Osteocyte (in vitro differentiated cells): ENCODE measurements around the gene ABCF2. TPM values are rescaled to one million over a fixed set of nuclear protein-coding genes. Genes with fewer than 3 reads are reported as not detected.

Experiments used
- DNase-seq: peaks from one replicate; pipeline ENCODE4 v3.0.0; 2021; ENCODE audit warnings: mixed read lengths; ENCODE audit not compliant: unreplicated experiment; ENCODE audit errors: extremely low spot score
- H3K27ac Mint-ChIP-seq: one replicate; pipeline ENCODE4 v1.8.0; 2021; ENCODE audit warnings: mild to moderate bottlenecking, mixed read lengths; ENCODE audit not compliant: unreplicated experiment
- H3K27me3 Mint-ChIP-seq: one replicate; pipeline ENCODE4 v1.8.0; 2021; ENCODE audit warnings: mixed read lengths; ENCODE audit not compliant: unreplicated experiment
- H3K36me3 Mint-ChIP-seq: one replicate; pipeline ENCODE4 v1.8.0; 2021; ENCODE audit warnings: mixed read lengths; ENCODE audit not compliant: unreplicated experiment
- H3K4me1 Mint-ChIP-seq: one replicate; pipeline ENCODE4 v1.8.0; 2021; ENCODE audit warnings: mixed read lengths; ENCODE audit not compliant: unreplicated experiment
- H3K4me3 Mint-ChIP-seq: one replicate; pipeline ENCODE4 v1.8.0; 2021; ENCODE audit warnings: mild to moderate bottlenecking, moderate library complexity, mixed read lengths; ENCODE audit not compliant: unreplicated experiment
- H3K9me3 Mint-ChIP-seq: one replicate; pipeline ENCODE4 v1.8.0; 2021; ENCODE audit warnings: mixed read lengths; ENCODE audit not compliant: unreplicated experiment
- CTCF ChIP-seq: fragments of 200-600 bp; sonication (generic); IDR thresholded peaks from 2 replicates; pipeline ENCODE4 v1.5.0; 2021; ENCODE audit warnings: antibody characterized with exemption, mild to moderate bottlenecking, moderate library complexity
- total RNA-seq: library from RNA; stranded (reverse); gene quantifications from 2 replicates; pipeline ENCODE4 v1.2.1, GENCODE V29; 2021

ABCF2 gene
- total RNA-seq, 1 donor from 2014 or later, result 43.9 TPM

GRCh38 chr7:151232091-151232916, 5.3 kb upstream of the ABCF2 start, which contains the start of gene CHPF2:
CHPF2 (plus strand) TSS chr7:151232483; CDS start chr7:151234012, 1,529 bp downstream.
- TF ChIP-seq CTCF, result no peak
- Mint-ChIP-seq H3K27me3 (no peaks in the 10 kb centered on the region), H3K4me3 (peak within 1 kb of the TSS; percentile 100), H3K4me1 (peaks cover 36% of the 10 kb centered on the region), H3K9me3 (no peaks in the 10 kb centered on the region), H3K27ac (peak within 1 kb of the TSS; percentile 98), H3K36me3 (peaks cover 6% of the 10 kb centered on the region)
- peak; percentile 94 for DNase-seq

GRCh38 chr7:151231080-151231479, 4.1 kb upstream of the ABCF2 start:
- no peak overlapping the region for H3K27ac Mint-ChIP-seq
- peaks cover 48% of the 10 kb centered on the region for H3K4me1 Mint-ChIP-seq
- H3K27me3 Mint-ChIP-seq, result no peaks in the 10 kb centered on the region
- no peak for DNase-seq
- no peaks in the 10 kb centered on the region for H3K9me3 Mint-ChIP-seq
- no peak for TF ChIP-seq CTCF
- peaks cover 2% of the 10 kb centered on the region for H3K36me3 Mint-ChIP-seq
- H3K4me3 Mint-ChIP-seq, result peak overlapping the region; percentile 11

- Mint-ChIP-seq H3K9me3 (no peaks in the 10 kb centered on the region), H3K27me3 (no peaks in the 10 kb centered on the region), H3K4me3 (no peak overlapping the region), H3K27ac (no peak overlapping the region), H3K4me1 (peaks cover 53% of the 10 kb centered on the region), H3K36me3 (peaks cover 8% of the 10 kb centered on the region)
- TF ChIP-seq CTCF, result no peak
- no peak for DNase-seq
Measured at GRCh38 chr7:151229249-151229648, 2.2 kb upstream of the ABCF2 start.

GRCh38 chr7:151228024-151228866, 1.2 kb upstream of the ABCF2 start:
- Mint-ChIP-seq H3K4me3 (peak overlapping the region; percentile 100), H3K4me1 (peaks cover 43% of the 10 kb centered on the region), H3K36me3 (peaks cover 13% of the 10 kb centered on the region), H3K27me3 (no peaks in the 10 kb centered on the region), H3K9me3 (no peaks in the 10 kb centered on the region), H3K27ac (peak overlapping the region; percentile 99)
- no peak for TF ChIP-seq CTCF
- no peak for DNase-seq

GRCh38 chr7:151226560-151226874, 488 bp downstream of the ABCF2 start:
- Mint-ChIP-seq H3K9me3 (no peaks in the 10 kb centered on the region), H3K36me3 (peaks cover 20% of the 10 kb centered on the region), H3K4me1 (peaks cover 34% of the 10 kb centered on the region), H3K4me3 (peak overlapping the region; percentile 100), H3K27ac (peak overlapping the region; percentile 99), H3K27me3 (no peaks in the 10 kb centered on the region)
- no peak for DNase-seq
- no peak for TF ChIP-seq CTCF
